Subcutaneous adipose tissue (tissue), 4 donors: ENCODE measurements around the gene PNMT. TPM values are rescaled to one million over a fixed set of nuclear protein-coding genes. Genes with fewer than 3 reads are reported as not detected.

ENCODE experiments used
- total RNA-seq, 4 donors: library from RNA; depleted of rRNA; stranded (reverse); fragments of >200 nt; gene quantifications; one replicate each; pipeline ENCODE4 v1.1.0, GENCODE V29; 2016
- TF ChIP-seq, protein P1 (sequence below): fragments of 450-650 bp; IDR thresholded peaks from one replicate; pipeline ENCODE4 v1.5.1; 2016; ENCODE audit warnings: low read depth, mild to moderate bottlenecking, control low read depth, antibody characterized with exemption, moderate library complexity

PNMT gene
- total RNA-seq, 4 donors from 2014 or later: 2.0 to 7.3 (median 4.2) TPM

DNA sequence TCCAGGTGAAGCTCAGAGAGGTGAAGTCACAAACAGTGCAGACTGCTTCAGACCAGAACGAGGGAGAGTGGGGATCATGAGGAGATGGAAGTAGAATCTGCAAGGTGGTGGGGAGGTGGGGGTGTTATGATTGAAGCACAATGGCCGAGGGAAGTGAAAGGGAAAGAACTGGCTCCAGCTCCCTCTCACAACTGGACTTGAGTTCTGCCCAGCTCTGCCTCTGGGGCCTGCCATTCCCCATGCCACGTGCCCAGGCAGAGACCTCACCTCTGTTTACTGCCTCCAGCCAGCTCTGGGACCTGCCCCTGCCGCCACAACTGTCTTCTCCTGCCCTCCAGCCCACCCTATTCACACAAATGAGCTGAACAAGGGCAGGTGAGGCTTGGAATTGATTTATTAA lies 2.5 kb downstream of the PNMT start:
- TF ChIP-seq, protein P1, sequence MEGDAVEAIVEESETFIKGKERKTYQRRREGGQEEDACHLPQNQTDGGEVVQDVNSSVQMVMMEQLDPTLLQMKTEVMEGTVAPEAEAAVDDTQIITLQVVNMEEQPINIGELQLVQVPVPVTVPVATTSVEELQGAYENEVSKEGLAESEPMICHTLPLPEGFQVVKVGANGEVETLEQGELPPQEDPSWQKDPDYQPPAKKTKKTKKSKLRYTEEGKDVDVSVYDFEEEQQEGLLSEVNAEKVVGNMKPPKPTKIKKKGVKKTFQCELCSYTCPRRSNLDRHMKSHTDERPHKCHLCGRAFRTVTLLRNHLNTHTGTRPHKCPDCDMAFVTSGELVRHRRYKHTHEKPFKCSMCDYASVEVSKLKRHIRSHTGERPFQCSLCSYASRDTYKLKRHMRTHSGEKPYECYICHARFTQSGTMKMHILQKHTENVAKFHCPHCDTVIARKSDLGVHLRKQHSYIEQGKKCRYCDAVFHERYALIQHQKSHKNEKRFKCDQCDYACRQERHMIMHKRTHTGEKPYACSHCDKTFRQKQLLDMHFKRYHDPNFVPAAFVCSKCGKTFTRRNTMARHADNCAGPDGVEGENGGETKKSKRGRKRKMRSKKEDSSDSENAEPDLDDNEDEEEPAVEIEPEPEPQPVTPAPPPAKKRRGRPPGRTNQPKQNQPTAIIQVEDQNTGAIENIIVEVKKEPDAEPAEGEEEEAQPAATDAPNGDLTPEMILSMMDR: no peak

- TF ChIP-seq, protein P1: no peak
Observed at GRCh38 chr17:39671651-39672521, 3.6 kb downstream of the PNMT start.

DNA sequence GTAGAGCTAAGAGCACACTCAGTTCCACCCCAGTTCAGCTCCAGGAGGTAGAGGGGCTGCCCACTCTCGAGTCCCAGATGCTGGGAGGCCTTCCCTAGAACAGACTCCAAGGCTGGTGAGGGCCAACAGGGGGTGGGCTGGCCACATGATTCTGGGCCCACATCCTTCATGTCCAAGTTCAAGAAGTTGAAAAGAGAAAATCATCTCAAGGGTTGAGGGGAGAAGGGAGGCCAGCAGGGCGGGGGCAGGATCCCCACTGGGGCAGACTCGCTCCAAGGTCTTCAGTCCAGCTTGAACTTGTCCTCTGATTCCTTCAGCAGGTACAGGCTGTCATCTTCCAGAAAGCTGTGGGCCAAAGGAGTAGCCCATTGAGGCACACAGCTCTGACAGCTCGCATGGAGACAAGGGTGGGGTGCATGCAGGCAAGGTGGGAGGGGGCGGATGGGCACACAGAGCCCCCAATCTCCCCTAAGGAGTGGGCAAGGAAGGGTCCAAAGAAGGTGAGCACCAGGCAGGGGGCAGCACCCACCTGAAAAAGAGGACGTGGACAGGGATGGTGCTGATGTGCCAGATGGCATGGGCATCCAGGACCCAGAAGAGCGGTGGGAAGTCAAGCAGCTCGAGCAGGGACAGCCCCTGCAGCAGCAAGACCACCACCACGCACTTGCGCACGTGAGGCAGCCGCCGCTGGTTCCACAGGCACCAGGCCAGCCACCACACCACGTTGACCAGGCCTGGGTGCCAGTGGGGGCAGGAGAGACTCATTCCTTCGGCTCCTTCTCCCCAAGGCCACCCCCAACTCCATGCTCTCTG lies 4.5 kb downstream of the PNMT start:
- TF ChIP-seq, protein P1: no peak

DNA sequence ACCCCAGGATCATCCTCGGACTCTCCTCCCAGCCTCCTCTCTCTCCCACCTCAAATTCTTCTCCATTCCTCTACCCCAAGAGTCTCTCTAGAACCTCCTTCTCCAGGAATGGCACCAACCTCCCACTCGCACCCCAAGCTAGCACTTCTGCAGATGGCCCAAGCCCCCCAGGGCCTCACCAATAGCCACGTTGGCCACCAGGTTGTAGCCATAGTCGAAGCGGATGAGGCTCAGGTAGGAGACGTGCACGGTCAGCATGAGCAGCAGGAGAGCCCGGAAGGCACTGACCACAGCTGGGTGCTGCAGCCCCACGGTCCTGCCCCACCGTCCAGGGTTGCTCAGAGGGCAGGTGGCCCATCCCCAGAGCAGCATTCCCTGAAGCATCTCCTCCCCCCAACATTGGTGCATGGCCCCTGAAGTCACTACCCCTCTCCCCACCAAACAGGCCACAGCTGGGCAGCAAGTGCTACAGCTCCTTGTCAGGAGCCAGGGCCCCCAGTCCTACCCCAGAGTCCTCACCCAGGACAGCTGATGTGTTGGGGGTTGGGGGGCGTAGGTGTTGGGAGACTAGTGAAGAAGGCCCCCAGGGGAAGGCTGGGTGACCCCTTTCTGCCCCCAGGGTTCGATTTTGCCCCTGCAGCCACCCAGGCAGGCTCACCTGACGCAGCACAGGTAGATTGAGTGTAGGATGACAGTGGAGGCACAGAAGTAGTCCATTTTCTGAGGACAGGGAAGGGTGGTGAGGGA lies 5.3 kb downstream of the PNMT start:
- TF ChIP-seq, protein P1: no peak

GRCh38 chr17:39674179-39674578 lies 5.9 kb downstream of the PNMT start:
- TF ChIP-seq, protein P1: no peak

- TF ChIP-seq, protein P1: no peak
Observed at GRCh38 chr17:39674702-39675389, 6.6 kb downstream of the PNMT start.
